Central memory CD8-positive, alpha-beta T cell (primary cell): Measurements from ENCODE around the gene CCR3.
"Not testable (repeated sequence)": the region's sequence is repeated elsewhere in the genome, so short reads cannot be mapped to it uniquely, and the experiment has no call there.

ENCODE experiments used
- ATAC-seq: fragments of 150-1000 bp; cut with Tn5 transposase; replicated peaks from 2 replicates; pipeline ENCODE4 v1.10.0; 2022; ENCODE audit warnings: mild to moderate bottlenecking, moderate FRiP score, moderate number of reproducible peaks; ENCODE audit not compliant: poor library complexity, severe bottlenecking; ENCODE audit errors: extremely low read depth
- DNase-seq, 2 donors: peaks; one replicate each; pipeline ENCODE4 v3.0.0; 2021; ENCODE audit warnings: low spot score in 2 of 2
- H3K27ac Mint-ChIP-seq: one replicate; pipeline ENCODE4 v1.8.0; 2022; ENCODE audit warnings: low read depth, mild to moderate bottlenecking, moderate library complexity, mixed read lengths
- H3K27me3 Mint-ChIP-seq: one replicate; pipeline ENCODE4 v1.8.0; 2022; ENCODE audit warnings: mixed read lengths
- H3K36me3 Mint-ChIP-seq: one replicate; pipeline ENCODE4 v1.8.0; 2022; ENCODE audit warnings: mild to moderate bottlenecking, moderate library complexity, mixed read lengths; ENCODE audit not compliant: insufficient read depth
- H3K4me1 Mint-ChIP-seq: one replicate; pipeline ENCODE4 v1.8.0; 2022; ENCODE audit warnings: mixed read lengths
- H3K4me3 Mint-ChIP-seq: one replicate; pipeline ENCODE4 v1.8.0; 2022; ENCODE audit warnings: mild to moderate bottlenecking, moderate library complexity, mixed read lengths
- H3K9me3 Mint-ChIP-seq: one replicate; pipeline ENCODE4 v1.8.0; 2022; ENCODE audit warnings: mixed read lengths

CCR3 gene

DNA sequence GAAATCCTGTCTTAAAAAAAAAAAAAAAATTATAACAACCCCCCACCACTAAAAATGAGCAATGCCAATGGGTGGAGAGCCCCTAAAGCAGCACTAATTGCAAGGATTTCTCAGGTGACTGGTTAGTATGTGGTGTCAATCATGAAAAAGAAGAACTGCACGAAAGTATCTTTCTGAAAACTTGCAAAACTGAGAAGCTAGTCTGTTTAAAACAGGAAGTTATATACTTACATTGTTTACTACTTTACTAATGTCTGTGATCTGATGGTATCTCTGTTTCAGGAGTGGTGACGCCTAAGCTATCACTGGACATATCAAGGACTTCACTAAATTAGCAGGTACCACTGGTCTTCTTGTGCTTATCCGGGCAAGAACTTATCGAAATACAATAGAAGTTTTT lies at the start of gene CCR3:
Gene CCR3 (plus strand): TSS at position 341 of the 400 bp plus-strand sequence. CDS start 22,699 bp downstream, outside the sequence.
- Mint-ChIP-seq H3K27ac (peak within 1 kb of the TSS; percentile 53), H3K36me3 (no peaks in the 10 kb centered on the region), H3K4me3 (no peak within 1 kb of the TSS), H3K27me3 (no peaks in the 10 kb centered on the region), H3K4me1 (peaks cover 11% of the 10 kb centered on the region), H3K9me3 (no peaks in the 10 kb centered on the region)
- DNase-seq (no peak), ATAC-seq (peak; percentile 14)

DNA sequence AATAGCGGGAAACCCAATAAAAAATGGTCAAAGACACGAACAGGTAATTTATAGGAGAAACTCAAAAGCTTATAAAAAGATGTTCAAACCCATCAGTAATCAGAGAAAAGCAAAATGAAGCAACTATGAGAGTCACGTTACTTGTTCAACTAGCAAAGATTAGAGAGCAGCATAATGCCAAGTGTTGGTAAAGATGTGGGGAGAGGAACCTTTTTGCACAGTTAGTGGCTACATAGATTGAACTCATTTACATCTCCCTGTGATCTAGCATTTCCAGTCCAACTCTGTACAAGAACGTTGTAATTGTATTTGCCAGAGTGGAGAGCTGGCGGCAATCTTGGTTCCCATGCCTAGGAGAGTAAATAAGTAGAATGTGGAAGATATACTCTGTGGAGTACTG lies 49.3 kb upstream of the CCR3 start:
- peaks cover 5% of the 10 kb centered on the region for H3K4me1 Mint-ChIP-seq
- no peak overlapping the region for H3K27ac Mint-ChIP-seq
- H3K27me3 Mint-ChIP-seq: no peaks in the 10 kb centered on the region
- ATAC-seq (no peak), DNase-seq (no peak)
- H3K9me3 Mint-ChIP-seq: peaks cover 5% of the 10 kb centered on the region
- no peaks in the 10 kb centered on the region for H3K36me3 Mint-ChIP-seq
- no peak overlapping the region for H3K4me3 Mint-ChIP-seq

DNA sequence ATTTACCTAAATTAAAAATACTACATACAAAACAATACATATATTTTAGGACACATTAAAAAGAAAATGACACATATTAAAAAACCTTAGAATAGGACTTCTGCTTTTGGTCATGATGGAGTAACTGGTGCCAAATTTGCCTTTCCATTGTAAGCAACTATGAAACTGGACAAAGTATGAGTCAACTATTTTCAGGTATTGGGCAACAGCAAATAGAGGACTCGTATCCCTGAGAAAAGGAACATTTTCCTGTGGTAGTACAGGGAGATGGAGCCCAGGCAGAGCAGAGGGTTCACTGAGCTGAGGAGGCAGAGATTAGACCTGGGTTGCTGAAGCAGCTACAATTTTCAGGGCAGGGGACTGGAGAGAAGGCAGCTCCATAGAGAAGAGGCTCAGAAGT lies 48.8 kb upstream of the CCR3 start:
- Mint-ChIP-seq H3K36me3 (no peaks in the 10 kb centered on the region), H3K27me3 (no peaks in the 10 kb centered on the region), H3K4me3 (no peak overlapping the region), H3K4me1 (peaks cover under 1% of the 10 kb centered on the region), H3K9me3 (peaks cover 5% of the 10 kb centered on the region), H3K27ac (no peak overlapping the region)
- DNase-seq (no peak), ATAC-seq (no peak)

DNA sequence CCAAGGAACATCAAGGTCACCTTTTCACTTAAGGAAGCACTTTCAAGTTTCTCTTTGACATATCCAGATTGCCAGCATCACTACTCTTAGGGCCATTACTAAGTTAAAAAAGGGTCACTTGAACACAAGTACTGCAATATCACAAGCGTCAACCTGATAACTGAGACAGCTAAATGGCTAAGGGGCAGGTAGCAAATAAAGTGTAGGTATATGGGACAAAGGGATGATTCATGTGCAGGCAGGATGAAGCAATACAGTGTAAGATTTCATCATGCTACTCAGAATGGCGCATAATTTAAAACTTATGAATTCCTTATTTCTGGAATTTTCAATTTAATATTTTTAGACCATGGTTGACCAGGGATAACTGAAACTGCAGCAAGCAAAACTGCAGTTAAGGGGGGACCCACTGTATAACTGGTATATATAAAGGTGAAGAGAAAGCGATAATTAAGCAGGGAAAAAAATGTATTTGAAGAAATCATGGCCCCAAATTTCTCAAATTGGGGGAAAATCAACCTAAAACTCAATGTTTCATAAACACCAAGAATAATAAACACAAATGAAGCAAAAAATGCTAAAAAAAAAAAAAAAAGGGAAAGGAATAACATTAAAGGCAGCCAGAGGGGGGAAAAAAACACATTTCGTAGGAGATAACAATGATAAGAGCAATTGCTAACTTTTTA lies 47.2 kb upstream of the CCR3 start:
- Mint-ChIP-seq H3K27me3 (no peaks in the 10 kb centered on the region), H3K4me1 (no peaks in the 10 kb centered on the region), H3K27ac (no peak overlapping the region), H3K9me3 (peaks cover 5% of the 10 kb centered on the region), H3K4me3 (no peak overlapping the region), H3K36me3 (no peaks in the 10 kb centered on the region)
- DNase-seq (no peak), ATAC-seq (no peak)

DNA sequence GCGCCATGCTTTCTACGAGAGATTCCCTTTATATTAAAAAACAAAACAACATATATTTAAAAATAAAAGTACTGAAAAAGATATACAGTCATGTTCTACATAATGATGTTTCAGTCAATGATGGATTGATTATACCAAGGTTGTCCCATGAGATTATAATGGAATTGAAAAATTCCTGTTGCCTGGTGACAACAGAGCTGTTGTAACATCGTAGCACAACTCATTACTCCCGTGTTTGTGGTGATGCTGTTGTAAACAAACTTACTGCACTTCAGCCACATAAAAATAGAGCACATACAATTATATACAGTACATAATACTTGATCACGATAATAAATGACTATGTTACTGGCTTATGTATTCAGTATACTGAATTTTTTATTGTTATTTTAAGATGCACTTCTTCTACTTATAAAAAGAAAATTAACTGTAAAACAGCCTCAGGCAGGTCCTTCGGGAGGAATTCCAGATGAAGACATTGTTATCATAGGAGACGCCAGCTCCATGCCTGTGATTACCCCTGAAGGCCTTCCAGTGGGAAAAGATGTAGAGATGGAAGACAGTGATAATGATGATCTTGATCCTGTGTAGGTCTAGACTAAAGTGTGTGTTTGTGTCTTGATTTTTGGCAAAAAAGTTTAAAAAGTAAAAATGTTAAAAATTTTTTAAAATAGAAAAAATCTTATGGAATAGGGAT lies 45.9 kb upstream of the CCR3 start:
- Mint-ChIP-seq H3K4me1 (peaks cover 3% of the 10 kb centered on the region), H3K27me3 (no peaks in the 10 kb centered on the region), H3K4me3 (no peak overlapping the region), H3K9me3 (peaks cover 5% of the 10 kb centered on the region), H3K36me3 (no peaks in the 10 kb centered on the region), H3K27ac (no peak overlapping the region)
- DNase-seq (no peak), ATAC-seq (no peak)

DNA sequence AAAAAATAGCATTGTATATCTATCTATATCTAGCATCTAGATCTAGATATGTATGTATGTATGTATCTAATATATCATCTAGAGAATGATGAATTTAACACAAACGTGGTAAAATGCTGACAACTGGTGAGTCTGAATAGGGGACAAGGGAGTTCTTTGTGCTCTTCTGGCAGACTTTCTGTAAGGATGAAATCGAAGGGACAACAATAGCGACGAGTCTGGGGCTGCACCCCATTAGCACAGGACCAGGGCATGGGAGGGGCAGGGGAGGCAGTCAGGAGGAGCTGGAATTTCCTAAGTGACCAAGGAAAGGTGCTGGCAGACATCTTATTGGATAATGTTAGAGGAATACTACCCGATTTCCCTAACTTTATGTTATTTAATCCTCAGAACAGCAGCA lies 42.0 kb upstream of the CCR3 start:
- Mint-ChIP-seq H3K27ac (no peak overlapping the region), H3K4me3 (no peak overlapping the region), H3K4me1 (peaks cover 15% of the 10 kb centered on the region)

DNA sequence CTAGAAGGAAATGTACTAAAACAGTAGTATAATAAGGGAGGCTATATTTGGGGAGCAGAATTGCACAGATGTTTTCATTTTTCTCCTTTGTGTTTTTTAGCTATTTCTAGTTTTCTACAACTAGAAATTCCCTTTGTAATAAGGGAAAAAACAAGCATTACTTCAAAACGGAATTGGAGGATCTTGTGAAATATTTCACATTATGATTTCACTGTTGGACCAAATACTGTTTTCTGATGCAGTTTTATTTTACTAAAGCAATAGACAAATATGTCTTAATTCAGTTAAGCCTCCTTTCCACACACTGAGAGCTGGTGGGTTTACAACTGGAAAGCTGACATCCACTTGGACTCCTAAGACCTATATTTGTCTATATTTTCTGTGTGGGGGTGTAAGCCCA lies 41.5 kb upstream of the CCR3 start:
- no peak for ATAC-seq
- peaks cover 7% of the 10 kb centered on the region for H3K36me3 Mint-ChIP-seq
- DNase-seq: no peak
- peak overlapping the region; percentile 48 for H3K27ac Mint-ChIP-seq
- no peaks in the 10 kb centered on the region for H3K27me3 Mint-ChIP-seq
- no peaks in the 10 kb centered on the region for H3K9me3 Mint-ChIP-seq
- H3K4me1 Mint-ChIP-seq: peaks cover 20% of the 10 kb centered on the region
- no peak overlapping the region for H3K4me3 Mint-ChIP-seq

More for the DNA sequence above, 42.0 kb upstream of the CCR3 start:
- ATAC-seq (no peak), DNase-seq (no peak)
- H3K36me3 Mint-ChIP-seq: peaks cover 7% of the 10 kb centered on the region
- H3K27me3 Mint-ChIP-seq: no peaks in the 10 kb centered on the region
- H3K9me3 Mint-ChIP-seq: no peaks in the 10 kb centered on the region

DNA sequence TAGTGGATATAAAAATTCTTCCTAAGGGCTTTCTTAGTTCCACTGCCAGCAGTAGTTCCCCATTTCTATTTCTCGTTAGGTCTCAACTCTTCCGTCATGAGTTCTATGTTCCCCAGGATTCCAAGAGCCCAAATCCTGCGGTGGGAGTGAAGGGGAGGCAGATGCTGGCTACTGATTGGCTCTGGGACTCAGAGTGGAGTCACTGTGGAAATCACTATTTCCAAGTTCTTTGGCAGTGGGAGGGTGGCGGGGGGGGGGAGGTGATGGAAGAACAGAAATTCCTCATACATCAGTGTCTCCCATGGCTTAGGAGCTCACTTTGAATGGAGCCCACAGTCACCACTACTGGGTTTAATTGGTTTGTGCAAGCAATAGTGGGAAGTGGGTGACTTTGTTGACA lies 39.7 kb upstream of the CCR3 start:
- peaks cover 7% of the 10 kb centered on the region for H3K36me3 Mint-ChIP-seq
- no peaks in the 10 kb centered on the region for H3K9me3 Mint-ChIP-seq
- no peaks in the 10 kb centered on the region for H3K27me3 Mint-ChIP-seq
- peaks cover 35% of the 10 kb centered on the region for H3K4me1 Mint-ChIP-seq
- ATAC-seq (no peak), DNase-seq (no peak)
- H3K27ac Mint-ChIP-seq: no peak overlapping the region
- no peak overlapping the region for H3K4me3 Mint-ChIP-seq

DNA sequence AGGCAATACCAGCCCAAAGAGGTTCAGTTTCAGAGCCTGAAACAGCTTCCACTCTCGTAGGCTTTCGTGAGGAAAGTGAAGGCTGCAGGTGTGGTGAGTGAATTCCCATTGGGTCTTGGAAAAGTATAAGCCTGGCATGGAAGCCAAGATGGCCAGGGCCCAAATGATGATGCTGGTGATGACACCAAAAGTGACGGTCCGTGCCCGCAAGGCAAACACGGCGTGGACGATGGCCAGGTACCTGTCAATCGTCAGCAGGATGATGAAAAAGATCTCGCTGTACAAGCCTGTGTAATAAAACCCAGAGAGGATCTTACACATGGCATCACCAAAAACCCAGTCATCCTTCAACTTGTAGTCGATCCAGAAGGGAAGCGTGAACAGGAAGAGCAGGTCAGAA lies 38.6 kb upstream of the CCR3 start:
- peaks cover 47% of the 10 kb centered on the region for H3K4me1 Mint-ChIP-seq
- no peaks in the 10 kb centered on the region for H3K9me3 Mint-ChIP-seq
- no peaks in the 10 kb centered on the region for H3K27me3 Mint-ChIP-seq
- no peak for ATAC-seq
- no peak overlapping the region for H3K4me3 Mint-ChIP-seq
- H3K27ac Mint-ChIP-seq: no peak overlapping the region
- H3K36me3 Mint-ChIP-seq: peaks cover 10% of the 10 kb centered on the region
- no peak for DNase-seq

DNA sequence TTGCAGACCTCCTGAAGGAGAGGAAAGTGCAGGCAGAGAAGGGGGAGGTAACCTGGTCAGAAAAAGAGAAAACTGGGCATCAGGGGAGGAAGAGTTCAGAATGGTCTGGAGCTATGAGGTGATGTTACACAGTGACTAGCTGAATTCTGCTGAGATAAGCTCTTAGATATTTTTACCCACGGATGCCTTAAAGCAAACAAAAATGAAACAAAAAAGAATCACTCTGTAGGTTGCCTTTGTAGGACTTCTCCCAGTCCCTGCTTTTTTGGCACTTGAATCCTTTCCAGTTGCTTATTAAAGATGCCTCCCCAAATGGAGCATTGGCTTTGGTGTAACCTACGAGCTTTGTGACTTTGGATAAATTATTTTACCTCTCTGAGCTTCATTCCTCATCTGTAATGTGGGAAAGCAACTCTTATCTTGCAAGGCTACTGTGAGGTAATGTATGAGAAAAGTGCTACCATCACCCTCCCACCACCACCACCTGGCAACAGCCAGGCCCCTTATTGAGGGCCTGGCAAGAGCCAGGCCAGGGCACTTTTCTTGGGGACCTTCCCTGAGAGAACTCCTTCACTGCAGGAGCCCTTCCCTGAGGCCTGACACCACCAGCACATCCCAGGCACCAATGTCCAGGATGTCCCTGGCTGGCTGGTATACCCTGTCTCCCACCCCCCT lies 36.8 kb upstream of the CCR3 start:
- no peak for DNase-seq
- Mint-ChIP-seq H3K4me1 (peaks cover 56% of the 10 kb centered on the region), H3K27ac (peak overlapping the region; percentile 86), H3K27me3 (no peaks in the 10 kb centered on the region), H3K4me3 (peak overlapping the region; percentile 76), H3K36me3 (peaks cover 10% of the 10 kb centered on the region), H3K9me3 (no peaks in the 10 kb centered on the region)
- no peak for ATAC-seq

DNA sequence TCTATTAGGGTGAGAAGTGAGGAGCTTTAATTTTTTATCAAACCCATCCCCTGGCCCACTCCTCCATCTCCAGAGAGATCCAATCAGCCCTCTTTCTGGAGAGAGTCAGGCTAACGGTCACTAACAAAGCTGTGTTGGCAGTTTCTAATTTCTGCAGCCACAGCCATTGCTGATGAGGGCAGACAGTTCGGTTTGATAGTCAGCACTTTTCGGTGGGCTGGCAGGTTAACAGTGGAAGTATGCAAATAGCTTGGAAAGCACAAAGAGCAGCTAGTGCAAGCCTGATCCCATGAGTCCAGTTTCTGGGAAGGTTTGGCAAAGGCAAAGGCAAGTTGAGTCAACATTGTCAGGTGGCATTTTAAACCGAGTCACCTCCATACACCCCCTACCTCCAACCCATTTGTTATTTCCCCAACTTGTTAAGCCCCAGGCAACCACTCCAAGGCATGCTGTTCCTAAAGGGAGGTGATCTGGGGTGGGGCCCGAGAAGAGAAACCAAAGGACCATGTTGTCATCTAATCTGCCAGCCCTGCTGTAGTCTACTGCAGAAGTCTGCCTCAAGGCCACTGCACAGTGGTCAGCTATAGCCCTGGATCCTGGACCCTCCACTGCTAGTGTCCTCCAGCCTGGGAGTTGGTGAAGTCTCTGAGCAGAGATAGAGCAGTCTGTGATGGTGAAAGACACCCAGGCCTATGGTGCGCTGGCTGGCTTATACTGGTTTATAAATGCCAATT lies 35.8 kb upstream of the CCR3 start:
- Mint-ChIP-seq H3K9me3 (no peaks in the 10 kb centered on the region), H3K4me1 (peaks cover 52% of the 10 kb centered on the region), H3K4me3 (peak overlapping the region; percentile 76), H3K36me3 (peaks cover 10% of the 10 kb centered on the region), H3K27me3 (no peaks in the 10 kb centered on the region), H3K27ac (no peak overlapping the region)
- no peak for DNase-seq
- ATAC-seq: no peak

DNA sequence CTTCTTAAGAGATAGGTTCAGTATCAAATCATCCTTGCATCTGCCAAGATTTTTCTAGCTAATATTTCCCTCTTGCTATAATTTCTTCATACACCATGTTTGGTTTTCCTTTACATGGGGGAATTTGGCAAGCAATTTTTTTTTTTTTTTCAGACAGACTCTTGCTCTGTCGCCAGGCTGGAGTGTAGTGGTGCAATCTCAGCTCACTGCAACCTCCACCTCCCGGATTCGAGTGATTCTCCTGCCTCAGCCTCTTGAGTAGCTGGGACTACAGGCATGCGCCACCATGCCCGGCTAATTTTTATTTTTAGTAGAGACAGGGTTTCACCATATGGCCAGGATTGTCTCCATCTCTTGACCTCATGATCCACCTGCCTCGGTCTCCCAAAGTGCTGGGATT lies 34.7 kb upstream of the CCR3 start:
- Mint-ChIP-seq H3K4me1 (peaks cover 47% of the 10 kb centered on the region), H3K27ac (peak overlapping the region; percentile 80), H3K4me3 (peak overlapping the region; percentile 76)
- not testable (repeated sequence) for DNase-seq, ATAC-seq, H3K27me3 Mint-ChIP-seq, H3K9me3 Mint-ChIP-seq, H3K36me3 Mint-ChIP-seq
